AG04449 (cell line): ENCODE results near the gene CEP20.

Experiments used
- CTCF ChIA-PET: fragments of 350-600 bp; formaldehyde crosslinking; extraction: SDS; loops from one replicate; lab custom pipeline; 2021; ENCODE audit warnings: antibody characterized with exemption; lab: Yijun Ruan, JAX
- POLR2A ChIA-PET: fragments of 400-600, 350-600 bp; formaldehyde crosslinking; extraction: SDS; loops from one replicate; lab custom pipeline; 2020; ENCODE audit warnings: antibody characterized with exemption, inconsistent platforms; lab: Yijun Ruan, JAX
- DNase-seq: peaks from one replicate; pipeline ENCODE4 v3.0.0-alpha.2; 2010; ENCODE audit warnings: low read depth, low spot score
- H3K4me3 ChIP-seq: 2 replicates; pipeline ENCODE4 v1.5.1; 2011; ENCODE audit warnings: low read depth, mild to moderate bottlenecking, control low read depth, low read length
- TF ChIP-seq, protein P1 (sequence below): IDR thresholded peaks from one replicate; pipeline ENCODE4 v1.5.1; 2011; ENCODE audit warnings: mild to moderate bottlenecking, moderate library complexity, low read length, control low read depth, inconsistent platforms; ENCODE audit not compliant: insufficient read depth; ENCODE audit errors: missing control alignments

The CEP20 gene

DNA sequence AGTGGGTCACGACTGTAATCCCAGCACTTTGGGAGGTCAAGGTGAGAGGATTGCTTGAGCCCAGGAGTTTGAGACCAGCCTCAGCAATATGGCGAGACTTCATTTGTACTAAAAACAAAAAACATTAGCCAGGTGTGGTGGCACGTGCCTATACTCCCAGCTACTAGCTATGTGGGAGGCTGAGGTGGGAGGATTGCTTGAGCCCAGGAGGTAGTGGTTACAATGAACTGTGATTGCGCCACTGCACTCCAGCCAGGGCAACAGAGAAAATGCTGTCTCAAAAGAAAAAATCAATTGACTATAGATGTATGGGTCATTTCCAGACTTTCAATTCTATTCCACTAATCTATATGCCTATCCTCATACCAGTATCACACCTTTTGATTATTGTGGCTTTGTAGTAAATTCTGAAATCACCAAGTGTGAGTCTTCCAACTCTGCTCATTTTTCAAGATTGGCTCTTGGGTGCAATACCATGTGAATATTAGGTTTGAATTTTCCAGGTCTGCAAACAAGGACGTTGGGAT lies 27.2 kb upstream of the CEP20 start:
- POLR2A ChIA-PET: no interaction called here
- H3K4me3 ChIP-seq: no peak overlapping the region
- TF ChIP-seq, protein P1, sequence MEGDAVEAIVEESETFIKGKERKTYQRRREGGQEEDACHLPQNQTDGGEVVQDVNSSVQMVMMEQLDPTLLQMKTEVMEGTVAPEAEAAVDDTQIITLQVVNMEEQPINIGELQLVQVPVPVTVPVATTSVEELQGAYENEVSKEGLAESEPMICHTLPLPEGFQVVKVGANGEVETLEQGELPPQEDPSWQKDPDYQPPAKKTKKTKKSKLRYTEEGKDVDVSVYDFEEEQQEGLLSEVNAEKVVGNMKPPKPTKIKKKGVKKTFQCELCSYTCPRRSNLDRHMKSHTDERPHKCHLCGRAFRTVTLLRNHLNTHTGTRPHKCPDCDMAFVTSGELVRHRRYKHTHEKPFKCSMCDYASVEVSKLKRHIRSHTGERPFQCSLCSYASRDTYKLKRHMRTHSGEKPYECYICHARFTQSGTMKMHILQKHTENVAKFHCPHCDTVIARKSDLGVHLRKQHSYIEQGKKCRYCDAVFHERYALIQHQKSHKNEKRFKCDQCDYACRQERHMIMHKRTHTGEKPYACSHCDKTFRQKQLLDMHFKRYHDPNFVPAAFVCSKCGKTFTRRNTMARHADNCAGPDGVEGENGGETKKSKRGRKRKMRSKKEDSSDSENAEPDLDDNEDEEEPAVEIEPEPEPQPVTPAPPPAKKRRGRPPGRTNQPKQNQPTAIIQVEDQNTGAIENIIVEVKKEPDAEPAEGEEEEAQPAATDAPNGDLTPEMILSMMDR: no peak
- DNase-seq: no peak
- CTCF ChIA-PET: no interaction called here

DNA sequence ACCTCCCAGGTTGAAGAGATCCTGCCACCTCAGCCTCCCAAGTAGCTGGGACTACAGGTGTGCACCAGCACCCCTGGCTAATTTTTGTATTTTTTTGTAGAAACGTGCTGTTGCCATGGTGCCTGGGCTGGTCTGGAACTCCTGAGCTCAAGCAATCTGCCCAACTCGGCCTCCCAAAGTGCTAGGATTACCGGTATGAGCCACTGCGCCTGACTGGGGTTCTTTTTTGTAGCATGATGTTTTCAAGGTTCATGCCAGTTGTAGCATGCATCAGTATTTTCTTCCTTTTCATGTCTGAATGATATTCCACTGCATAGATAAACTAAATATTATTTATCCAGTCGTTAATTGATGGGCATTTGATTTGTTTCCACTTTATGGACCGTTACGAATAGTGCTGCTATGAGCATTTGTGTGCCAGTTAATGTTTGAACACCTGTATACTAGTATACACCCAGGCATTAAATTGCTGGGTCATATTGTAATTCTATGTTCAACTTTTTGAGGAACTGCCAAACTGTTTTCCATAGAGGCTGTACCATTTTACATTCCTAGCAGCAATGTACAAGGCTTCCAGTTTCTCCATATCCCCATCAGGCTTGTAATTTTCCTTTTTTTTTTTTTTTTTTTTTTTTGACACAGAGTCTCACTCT lies 24.8 kb upstream of the CEP20 start:
- no peak for DNase-seq
- H3K4me3 ChIP-seq: no peak overlapping the region
- TF ChIP-seq, protein P1: no peak
- CTCF ChIA-PET: interaction anchor here (1.0 kb wide), 1 partner anchor 27 kb away, joined by 3 read pairs; no protein-coding TSS in a partner anchor
- POLR2A ChIA-PET: no interaction called here

DNA sequence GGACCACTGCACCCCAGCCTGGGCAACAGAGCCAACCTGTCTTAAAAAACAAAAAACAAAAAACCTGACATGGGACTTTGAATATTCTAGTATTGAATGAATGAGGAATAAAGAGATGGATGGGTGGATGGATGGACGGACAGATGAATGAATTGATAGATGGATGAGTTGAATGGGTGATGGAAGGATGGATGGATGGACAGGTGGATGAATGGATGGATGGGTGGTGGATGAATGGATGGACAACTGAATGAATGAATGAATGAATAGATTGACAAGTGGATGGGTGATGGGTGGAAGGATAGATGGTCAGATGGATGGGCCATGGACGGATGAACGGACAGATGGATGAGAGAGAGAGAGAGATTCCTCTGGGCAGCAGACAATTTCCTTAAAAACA lies 22.8 kb upstream of the CEP20 start:
- TF ChIP-seq, protein P1: no peak
- no peak overlapping the region for H3K4me3 ChIP-seq
- DNase-seq: no peak
- CTCF ChIA-PET: no interaction called here
- POLR2A ChIA-PET: no interaction called here

DNA sequence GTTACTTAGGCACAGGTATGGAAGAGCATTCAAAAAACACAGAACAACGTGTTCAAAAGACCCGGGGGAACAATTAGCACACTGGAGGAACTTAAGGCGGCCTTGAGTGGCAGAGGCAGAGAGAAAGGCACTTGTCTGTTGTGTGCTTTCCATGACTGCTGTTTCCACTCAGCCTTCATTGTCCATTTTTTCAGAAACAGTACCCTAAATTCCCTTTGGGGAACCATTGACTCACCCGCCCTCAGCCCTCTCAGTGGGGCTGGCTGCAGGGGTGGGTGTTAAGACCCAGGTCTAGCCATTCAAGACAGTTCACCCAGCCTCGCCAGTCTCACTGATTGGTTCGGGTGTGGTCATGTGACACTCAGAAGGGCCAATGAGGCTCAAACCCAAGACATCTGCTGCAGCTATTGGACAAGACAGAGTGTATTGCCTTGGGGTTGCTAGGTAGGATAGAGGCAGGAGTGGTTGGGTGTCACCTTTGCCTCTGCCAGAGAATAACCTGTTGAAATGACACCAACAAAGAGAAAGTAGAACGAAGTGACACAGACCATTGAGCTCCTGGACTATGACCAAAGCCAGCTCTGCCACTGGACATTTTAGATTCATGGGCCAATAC lies 19.6 kb upstream of the CEP20 start:
- no peak for DNase-seq
- no peak overlapping the region for H3K4me3 ChIP-seq
- ChIA-PET POLR2A (no interaction called here), CTCF (interaction anchor here (1.2 kb wide), 1 partner anchor 33 kb away, joined by 4 read pairs; no protein-coding TSS in a partner anchor)
- TF ChIP-seq, protein P1: no peak

DNA sequence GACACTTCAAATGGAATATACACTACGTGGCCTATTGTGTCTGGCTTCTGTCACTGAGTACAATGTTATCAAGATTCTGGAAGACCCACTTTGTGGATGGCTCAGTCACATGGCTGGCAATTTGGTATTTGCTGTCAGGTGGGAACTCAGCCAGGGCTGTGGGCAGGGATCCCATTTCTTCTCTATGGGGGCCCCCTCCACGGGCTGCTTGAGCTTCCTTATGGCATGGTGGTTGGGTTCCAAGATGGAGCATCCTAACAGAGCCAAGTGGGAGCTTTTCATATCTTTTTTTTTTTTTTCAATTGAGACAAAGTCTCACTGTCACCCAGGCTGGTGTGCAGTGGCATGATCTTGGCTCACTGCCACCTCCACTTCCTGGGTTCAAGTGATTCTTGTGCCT lies 18.0 kb upstream of the CEP20 start:
- ChIA-PET POLR2A (no interaction called here), CTCF (interaction anchor here (1.2 kb wide), 1 partner anchor 32 kb away, joined by 4 read pairs; no protein-coding TSS in a partner anchor)
- H3K4me3 ChIP-seq: no peak overlapping the region
- DNase-seq: no peak
- TF ChIP-seq, protein P1: no peak

DNA sequence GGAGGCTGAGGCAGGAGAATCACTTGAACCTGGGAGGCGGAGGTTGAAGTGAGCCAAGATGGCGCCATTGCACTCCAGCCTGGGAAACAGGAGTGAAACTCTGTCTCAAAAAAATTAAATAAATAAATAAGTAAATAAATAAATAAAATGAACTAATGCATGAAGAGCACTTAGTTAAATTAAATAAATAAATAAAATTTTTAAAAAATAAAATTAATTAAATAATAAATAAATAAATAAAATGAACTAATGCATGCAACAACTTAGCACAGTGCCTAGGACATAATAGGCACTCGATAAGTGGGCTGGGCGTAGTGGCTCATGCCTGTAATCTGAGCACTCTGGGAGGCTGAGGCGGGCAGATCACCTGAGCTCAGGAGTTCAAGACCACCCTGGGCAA lies 15.6 kb upstream of the CEP20 start:
- DNase-seq: no peak
- TF ChIP-seq, protein P1: no peak
- CTCF ChIA-PET: interaction anchor here (0.8 kb wide), 1 partner anchor 186 kb away, joined by 3 read pairs; no protein-coding TSS in a partner anchor
- H3K4me3 ChIP-seq: no peak overlapping the region
- POLR2A ChIA-PET: no interaction called here
